Cardiac muscle cell (in vitro differentiated cells and primary cell): Measurements from ENCODE around the gene BLID. TPM values are rescaled to one million over a fixed set of nuclear protein-coding genes. Genes with fewer than 3 reads are reported as not detected.

Experiments used
- DNase-seq, 2 donors: peaks; one replicate each; pipeline versions ENCODE4 v3.0.0 to v3.0.0-alpha.2; 2010 to 2017; ENCODE audit warnings: low read depth in 1 of 2, low spot score in 1 of 2
- H3K27ac ChIP-seq: fragments of 200-600 bp; sonication (generic); 2 replicates; pipeline ENCODE4 v1.5.1; 2016
- H3K27me3 ChIP-seq: fragments of 200-600 bp; sonication (generic); 2 replicates; pipeline ENCODE4 v1.6.0; 2016; ENCODE audit warnings: control low read depth
- H3K36me3 ChIP-seq: fragments of 200-600 bp; sonication (generic); 2 replicates; pipeline ENCODE4 v1.5.1; 2016; ENCODE audit warnings: control low read depth
- H3K4me1 ChIP-seq: fragments of 200-600 bp; sonication (generic); 2 replicates; pipeline ENCODE4 v1.8.1; 2017; ENCODE audit warnings: low read depth, mild to moderate bottlenecking, mixed run types
- H3K4me3 ChIP-seq: fragments of 200-600 bp; sonication (generic); 2 replicates; pipeline ENCODE4 v1.5.1; 2016; ENCODE audit warnings: mild to moderate bottlenecking
- H3K9me3 ChIP-seq: fragments of 200-600 bp; sonication (generic); 2 replicates; pipeline ENCODE4 v1.5.1; 2017; ENCODE audit warnings: low read depth, mild to moderate bottlenecking, control low read depth
- polyA plus RNA-seq: library from polyadenylated mRNA; unstranded; fragments of >200 nt; fragmentation: Nextera tagmentation; extraction: Ambion mirVana; gene quantifications from 2 replicates; pipeline ENCODE4 v1.2.1, GENCODE V29; 2016
- total RNA-seq: library from RNA; depleted of rRNA; stranded (reverse); fragments of >200 nt; gene quantifications from 2 replicates; pipeline ENCODE4 v1.2.3, GENCODE V29; 2016
- TF ChIP-seq, protein P1 (sequence below): IDR thresholded peaks from 2 replicates; pipeline ENCODE4 v1.5.1; 2012; ENCODE audit warnings: low read depth, mild to moderate bottlenecking, low read length

The BLID gene
- total and polyA plus RNA-seq, 2 experiments from 2014 or later, result 1.2 to 1.3 TPM

DNA sequence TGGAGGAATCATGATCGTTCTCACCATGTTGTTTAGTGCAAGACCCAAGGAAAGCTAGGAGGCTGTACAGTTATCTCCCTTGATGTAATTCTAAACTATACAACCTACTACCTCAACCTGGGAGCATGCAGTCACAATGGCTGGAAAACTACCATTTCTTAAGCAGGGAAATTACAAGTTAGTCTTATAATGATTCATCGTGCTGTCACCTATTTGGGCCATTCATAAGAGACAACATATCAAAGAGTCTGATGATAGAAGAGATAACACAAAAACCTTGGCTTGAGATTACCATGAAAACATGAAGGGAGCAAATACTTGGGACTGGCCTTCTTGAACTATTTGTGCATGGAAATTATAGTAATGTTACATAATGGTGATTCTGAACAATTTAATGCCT, 30.5 kb upstream of the BLID start:
- Histone ChIP-seq H3K4me3 (no peak overlapping the region), H3K4me1 (no peaks in the 10 kb centered on the region), H3K9me3 (no peaks in the 10 kb centered on the region), H3K36me3 (no peaks in the 10 kb centered on the region), H3K27ac (no peak overlapping the region), H3K27me3 (no peaks in the 10 kb centered on the region)
- no peak for DNase-seq
- TF ChIP-seq, protein P1, sequence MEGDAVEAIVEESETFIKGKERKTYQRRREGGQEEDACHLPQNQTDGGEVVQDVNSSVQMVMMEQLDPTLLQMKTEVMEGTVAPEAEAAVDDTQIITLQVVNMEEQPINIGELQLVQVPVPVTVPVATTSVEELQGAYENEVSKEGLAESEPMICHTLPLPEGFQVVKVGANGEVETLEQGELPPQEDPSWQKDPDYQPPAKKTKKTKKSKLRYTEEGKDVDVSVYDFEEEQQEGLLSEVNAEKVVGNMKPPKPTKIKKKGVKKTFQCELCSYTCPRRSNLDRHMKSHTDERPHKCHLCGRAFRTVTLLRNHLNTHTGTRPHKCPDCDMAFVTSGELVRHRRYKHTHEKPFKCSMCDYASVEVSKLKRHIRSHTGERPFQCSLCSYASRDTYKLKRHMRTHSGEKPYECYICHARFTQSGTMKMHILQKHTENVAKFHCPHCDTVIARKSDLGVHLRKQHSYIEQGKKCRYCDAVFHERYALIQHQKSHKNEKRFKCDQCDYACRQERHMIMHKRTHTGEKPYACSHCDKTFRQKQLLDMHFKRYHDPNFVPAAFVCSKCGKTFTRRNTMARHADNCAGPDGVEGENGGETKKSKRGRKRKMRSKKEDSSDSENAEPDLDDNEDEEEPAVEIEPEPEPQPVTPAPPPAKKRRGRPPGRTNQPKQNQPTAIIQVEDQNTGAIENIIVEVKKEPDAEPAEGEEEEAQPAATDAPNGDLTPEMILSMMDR, result no peak

GRCh38 chr11:122145715-122146274, 29.8 kb upstream of the BLID start:
- H3K4me1 ChIP-seq, result no peaks in the 10 kb centered on the region
- H3K9me3 ChIP-seq, result no peaks in the 10 kb centered on the region
- no peak for DNase-seq
- no peak overlapping the region for H3K4me3 ChIP-seq
- H3K36me3 ChIP-seq, result no peaks in the 10 kb centered on the region
- no peak overlapping the region for H3K27ac ChIP-seq
- TF ChIP-seq, protein P1, result no peak
- H3K27me3 ChIP-seq, result no peaks in the 10 kb centered on the region

GRCh38 chr11:122144752-122145151, 28.7 kb upstream of the BLID start:
- TF ChIP-seq, protein P1, result no peak
- Histone ChIP-seq H3K36me3 (no peaks in the 10 kb centered on the region), H3K4me1 (no peaks in the 10 kb centered on the region), H3K27me3 (no peaks in the 10 kb centered on the region), H3K9me3 (no peaks in the 10 kb centered on the region), H3K4me3 (no peak overlapping the region), H3K27ac (no peak overlapping the region)
- no peak for DNase-seq

- TF ChIP-seq, protein P1, result no peak
- H3K4me3 ChIP-seq, result no peak overlapping the region
These were observed 25.7 kb upstream of the BLID start for GRCh38 chr11:122141725-122142124.

DNA sequence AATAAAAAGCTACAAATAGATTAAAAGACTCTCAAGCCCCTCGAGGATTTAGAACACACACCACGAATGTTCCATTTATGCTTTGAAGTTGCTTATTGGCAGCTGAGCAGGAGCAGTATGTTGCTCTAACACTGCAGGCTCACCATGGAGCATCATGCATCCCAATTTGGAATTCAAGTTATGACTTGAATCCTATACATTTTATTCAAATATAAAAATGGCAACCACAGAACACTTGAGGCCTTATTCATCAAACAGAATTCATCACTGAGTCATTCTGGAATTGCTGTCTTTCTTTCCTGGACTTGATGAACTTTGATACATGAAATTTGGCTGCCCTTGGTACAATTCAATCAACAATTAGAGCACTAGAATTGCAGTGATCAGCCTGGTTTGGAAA, 24.5 kb upstream of the BLID start:
- H3K27me3 ChIP-seq, result no peaks in the 10 kb centered on the region
- DNase-seq, result peak in 1 of 2 donors; percentile 58

More at GRCh38 chr11:122141725-122142124, 25.7 kb upstream of the BLID start:
- Histone ChIP-seq H3K4me1 (no peaks in the 10 kb centered on the region), H3K9me3 (no peaks in the 10 kb centered on the region), H3K27me3 (no peaks in the 10 kb centered on the region), H3K27ac (no peak overlapping the region), H3K36me3 (no peaks in the 10 kb centered on the region)
- DNase-seq, result no peak

More for the DNA sequence above, 24.5 kb upstream of the BLID start:
- H3K4me1 ChIP-seq, result no peaks in the 10 kb centered on the region
- H3K9me3 ChIP-seq, result no peaks in the 10 kb centered on the region
- H3K27ac ChIP-seq, result no peak overlapping the region
- TF ChIP-seq, protein P1, result no peak
- no peaks in the 10 kb centered on the region for H3K36me3 ChIP-seq
- no peak overlapping the region for H3K4me3 ChIP-seq
